K562 (cell line): ENCODE data around the gene IL21. TPM values are rescaled to one million over a fixed set of nuclear protein-coding genes. Genes with fewer than 3 reads are reported as not detected.

ENCODE experiments used
- E2F3 ChIP-seq: fragments of 250-450 bp; sonication (Bioruptor Pico); IDR thresholded peaks from 2 replicates; pipeline ENCODE4 v1.4.0; 2020; ENCODE audit warnings: mild to moderate bottlenecking
- ELF4 ChIP-seq: fragments of 450-650 bp; formaldehyde crosslinking; IDR thresholded peaks from 2 replicates; pipeline ENCODE4 v1.4.0; 2022; ENCODE audit warnings: missing genetic modification characterization
- HLTF ChIP-seq: fragments of 450-650 bp; IDR thresholded peaks from 2 replicates; pipeline ENCODE4 v1.6.1; 2016
- KDM2B ChIP-seq: fragments of 250-450 bp; sonication (Bioruptor Pico); IDR thresholded peaks from 2 replicates; pipeline ENCODE4 v1.8.0; 2021; ENCODE audit warnings: mild to moderate bottlenecking, moderate library complexity
- MGA ChIP-seq: fragments of 450-650 bp; IDR thresholded peaks from 2 replicates; pipeline ENCODE4 v1.6.1; 2016; ENCODE audit warnings: mild to moderate bottlenecking, moderate library complexity
- PCBP1 ChIP-seq: fragments of 200-400 bp; formaldehyde crosslinking; IDR thresholded peaks from 2 replicates; pipeline ENCODE4 v1.6.1; 2018; ENCODE audit warnings: mild to moderate bottlenecking, low read depth, low read length; ENCODE audit not compliant: poor library complexity, severe bottlenecking
- PRMT5 ChIP-seq: sonication (generic); formaldehyde crosslinking; IDR thresholded peaks from 2 replicates; pipeline ENCODE4 v1.5.0; 2020; ENCODE audit warnings: missing genetic modification reagents
- RHOXF2B ChIP-seq: fragments of 250-450 bp; sonication (Bioruptor Pico); conservative IDR thresholded peaks from 2 replicates; pipeline ENCODE4 v1.5.1; 2021
- SRF ChIP-seq, 2 experiments: fragments of 250-450, 450-650 bp in 1 of 2; sonication (Bioruptor Pico) in 1 of 2; sonication (generic) in 1 of 2; formaldehyde crosslinking; IDR thresholded peaks; 2 replicates each; pipeline versions ENCODE4 v1.5.0 to v1.5.1; 2020 to 2022; ENCODE audit warnings: mild to moderate bottlenecking in 1 of 2, missing genetic modification reagents in 1 of 2
- TEAD4 ChIP-seq, 2 experiments: sonication (generic) in 1 of 2; formaldehyde crosslinking in 1 of 2; IDR thresholded peaks; 2 replicates each; pipeline versions ENCODE4 v1.6.1 to v1.8.0; 2012 to 2022; ENCODE audit warnings: borderline replicate concordance in 1 of 2, inconsistent platforms in 1 of 2, low read length in 1 of 2, mild to moderate bottlenecking in 1 of 2, missing genetic modification reagents in 1 of 2
- ZNF212 ChIP-seq: fragments of 450-650 bp; formaldehyde crosslinking; IDR thresholded peaks from 2 replicates; pipeline ENCODE4 v1.4.0; 2020; ENCODE audit warnings: mild to moderate bottlenecking
- ZNF655 ChIP-seq: fragments of 250-450 bp; sonication (Bioruptor Pico); IDR thresholded peaks from 2 replicates; pipeline ENCODE4 v1.5.0; 2021
- polyA plus RNA-seq, 8 experiments: library from polyadenylated mRNA; depleted of rRNA in 4 of 8; stranded (reverse) in 5 of 8; unstranded in 3 of 8; fragments of >200 nt; fragmentation: Nextera tagmentation in 2 of 8; fragmentation: Illumina TruSeq in 1 of 8; extraction: Ambion mirVana in 2 of 8; extraction: Trizol in 1 of 8; gene quantifications; 2 replicates each; pipeline versions ENCODE4 v1.2.1 to v1.2.3, GENCODE V29; 2011 to 2014; ENCODE audit warnings: inconsistent platforms in 1 of 8, missing spikeins in 1 of 8
- total RNA-seq, 7 experiments: library from RNA; depleted of rRNA in 6 of 7; stranded (reverse); fragments of >200 nt in 6 of 7; fragmentation: Illumina TruSeq in 2 of 7; extraction: Trizol in 2 of 7; gene quantifications; 2 replicates each; pipeline versions ENCODE4 v1.2.1 to v1.2.3, GENCODE V29; 2011 to 2021; ENCODE audit warnings: low replicate concordance in 1 of 7

Gene IL21
- total and polyA plus RNA-seq, 9 of the 15 experiments (the other 6 are each of a cell fraction or from before 2014, with no cell fraction given): not detected

GRCh38 chr4:122602277-122603142, 18.4 kb downstream of the IL21 start (continued):
- TF ChIP-seq PRMT5 (CRISPR knock-in tag) (no peak), HLTF (no peak), ELF4 (no peak), MGA (peak; percentile 30; the same call in 1 of the 2 replicates), TEAD4 (IDR thresholded peaks at IDR 0.05; ENCODE audit: low read length) (no peak), TEAD4 (CRISPR knock-in tag; IDR thresholded peaks at IDR 0.05; ENCODE audit: borderline replicate concordance) (no peak), PCBP1 (no peak), E2F3 (CRISPR knock-in tag) (no peak), ZNF655 (CRISPR knock-in tag) (no peak), ZNF212 (CRISPR knock-in tag) (no peak), SRF (CRISPR knock-in tag; IDR thresholded peaks at IDR 0.05) (no peak; a peak in 1 of 4 replicates), KDM2B (CRISPR knock-in tag) (no peak), RHOXF2B (no peak)
